ENCODE data around the gene RCN1. TPM values are rescaled to one million over a fixed set of nuclear protein-coding genes. Genes with fewer than 3 reads are reported as not detected.

The RCN1 gene
- total and polyA plus RNA-seq, 4 donors: 35.9 to 58.1 (median 46.4) TPM

GRCh38 chr11:32052215-32052614 lies 38.7 kb upstream of the RCN1 start:
- Histone ChIP-seq H3K27ac (ENCODE audit: low read depth in 1 of 2, low read length in 2 of 2) (no peak overlapping the region), H3K27me3 (ENCODE audit: control insufficient read depth in 4 of 4, insufficient read depth in 4 of 4, low read length in 3 of 4) (no peaks in the 10 kb centered on the region), H3K4me1 (ENCODE audit: control insufficient read depth in 4 of 4, insufficient read depth in 4 of 4, low read length in 3 of 4) (no peaks in the 10 kb centered on the region), H3K4me3 (ENCODE audit: low read depth in 1 of 3, low read length in 3 of 3) (no peak overlapping the region), H3K36me3 (ENCODE audit: control insufficient read depth in 4 of 4, insufficient read depth in 3 of 4, low read depth in 1 of 4, low read length in 3 of 4) (no peaks in the 10 kb centered on the region), H3K9ac (ENCODE audit: low read depth in 1 of 2, low read length in 2 of 2) (no peak overlapping the region), H3K9me3 (ENCODE audit: control insufficient read depth in 4 of 4, low read length in 3 of 4) (no peaks in the 10 kb centered on the region)
- 20% methylated on average over 6 of the region's 6 CpGs for WGBS
- peak; percentile 42 for DNase-seq (ENCODE audit: low spot score)
- TF ChIP-seq FOXA2 (IDR thresholded peaks at IDR 0.05) (no peak), RAD21 (IDR thresholded peaks at IDR 0.05) (peak; percentile 89 to 95)
- TF ChIP-seq, protein P1, sequence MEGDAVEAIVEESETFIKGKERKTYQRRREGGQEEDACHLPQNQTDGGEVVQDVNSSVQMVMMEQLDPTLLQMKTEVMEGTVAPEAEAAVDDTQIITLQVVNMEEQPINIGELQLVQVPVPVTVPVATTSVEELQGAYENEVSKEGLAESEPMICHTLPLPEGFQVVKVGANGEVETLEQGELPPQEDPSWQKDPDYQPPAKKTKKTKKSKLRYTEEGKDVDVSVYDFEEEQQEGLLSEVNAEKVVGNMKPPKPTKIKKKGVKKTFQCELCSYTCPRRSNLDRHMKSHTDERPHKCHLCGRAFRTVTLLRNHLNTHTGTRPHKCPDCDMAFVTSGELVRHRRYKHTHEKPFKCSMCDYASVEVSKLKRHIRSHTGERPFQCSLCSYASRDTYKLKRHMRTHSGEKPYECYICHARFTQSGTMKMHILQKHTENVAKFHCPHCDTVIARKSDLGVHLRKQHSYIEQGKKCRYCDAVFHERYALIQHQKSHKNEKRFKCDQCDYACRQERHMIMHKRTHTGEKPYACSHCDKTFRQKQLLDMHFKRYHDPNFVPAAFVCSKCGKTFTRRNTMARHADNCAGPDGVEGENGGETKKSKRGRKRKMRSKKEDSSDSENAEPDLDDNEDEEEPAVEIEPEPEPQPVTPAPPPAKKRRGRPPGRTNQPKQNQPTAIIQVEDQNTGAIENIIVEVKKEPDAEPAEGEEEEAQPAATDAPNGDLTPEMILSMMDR (IDR thresholded peaks at IDR 0.05; ENCODE audit: low read depth, low read length, missing input control): peak; percentile 76

DNA sequence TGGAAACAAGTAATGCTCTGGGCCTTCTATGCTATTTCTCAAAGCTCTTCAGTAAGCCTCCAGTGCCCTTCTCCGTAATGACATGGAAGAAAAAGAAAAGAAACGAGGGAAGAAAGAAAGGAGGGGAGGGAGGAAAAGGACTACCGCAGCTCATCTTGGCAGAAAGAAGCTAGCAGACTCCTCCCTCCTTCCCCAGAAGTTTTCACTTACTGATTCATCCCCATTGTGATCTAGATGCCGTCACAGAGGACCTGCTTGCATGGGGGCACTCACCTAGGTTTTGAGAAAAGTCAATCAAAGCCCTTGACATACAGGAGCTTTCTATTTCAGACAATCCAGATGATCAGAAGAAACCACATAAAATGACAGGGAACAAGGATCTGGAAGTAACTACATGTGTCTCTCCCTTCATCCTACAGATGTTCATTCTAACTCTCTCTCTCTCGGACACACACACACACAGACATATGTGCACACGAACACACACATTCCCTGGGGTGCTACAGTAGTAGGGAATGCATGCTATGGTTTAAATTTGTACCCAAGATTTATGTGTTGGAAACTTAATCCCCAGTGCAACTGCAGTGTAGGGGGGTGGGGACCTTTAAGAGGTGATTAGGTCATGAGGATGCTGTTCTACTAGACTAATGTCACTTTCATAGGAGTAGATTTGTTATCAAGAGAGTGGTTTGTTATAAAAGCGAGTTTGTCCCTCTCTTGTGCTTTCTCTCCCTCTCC lies 37.6 kb upstream of the RCN1 start:
- no peak overlapping the region for H3K27ac ChIP-seq (ENCODE audit: low read depth in 1 of 2, low read length in 2 of 2)
- TF ChIP-seq, protein P2, sequence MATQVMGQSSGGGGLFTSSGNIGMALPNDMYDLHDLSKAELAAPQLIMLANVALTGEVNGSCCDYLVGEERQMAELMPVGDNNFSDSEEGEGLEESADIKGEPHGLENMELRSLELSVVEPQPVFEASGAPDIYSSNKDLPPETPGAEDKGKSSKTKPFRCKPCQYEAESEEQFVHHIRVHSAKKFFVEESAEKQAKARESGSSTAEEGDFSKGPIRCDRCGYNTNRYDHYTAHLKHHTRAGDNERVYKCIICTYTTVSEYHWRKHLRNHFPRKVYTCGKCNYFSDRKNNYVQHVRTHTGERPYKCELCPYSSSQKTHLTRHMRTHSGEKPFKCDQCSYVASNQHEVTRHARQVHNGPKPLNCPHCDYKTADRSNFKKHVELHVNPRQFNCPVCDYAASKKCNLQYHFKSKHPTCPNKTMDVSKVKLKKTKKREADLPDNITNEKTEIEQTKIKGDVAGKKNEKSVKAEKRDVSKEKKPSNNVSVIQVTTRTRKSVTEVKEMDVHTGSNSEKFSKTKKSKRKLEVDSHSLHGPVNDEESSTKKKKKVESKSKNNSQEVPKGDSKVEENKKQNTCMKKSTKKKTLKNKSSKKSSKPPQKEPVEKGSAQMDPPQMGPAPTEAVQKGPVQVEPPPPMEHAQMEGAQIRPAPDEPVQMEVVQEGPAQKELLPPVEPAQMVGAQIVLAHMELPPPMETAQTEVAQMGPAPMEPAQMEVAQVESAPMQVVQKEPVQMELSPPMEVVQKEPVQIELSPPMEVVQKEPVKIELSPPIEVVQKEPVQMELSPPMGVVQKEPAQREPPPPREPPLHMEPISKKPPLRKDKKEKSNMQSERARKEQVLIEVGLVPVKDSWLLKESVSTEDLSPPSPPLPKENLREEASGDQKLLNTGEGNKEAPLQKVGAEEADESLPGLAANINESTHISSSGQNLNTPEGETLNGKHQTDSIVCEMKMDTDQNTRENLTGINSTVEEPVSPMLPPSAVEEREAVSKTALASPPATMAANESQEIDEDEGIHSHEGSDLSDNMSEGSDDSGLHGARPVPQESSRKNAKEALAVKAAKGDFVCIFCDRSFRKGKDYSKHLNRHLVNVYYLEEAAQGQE (IDR thresholded peaks at IDR 0.05): no peak
- TF ChIP-seq, protein P3, sequence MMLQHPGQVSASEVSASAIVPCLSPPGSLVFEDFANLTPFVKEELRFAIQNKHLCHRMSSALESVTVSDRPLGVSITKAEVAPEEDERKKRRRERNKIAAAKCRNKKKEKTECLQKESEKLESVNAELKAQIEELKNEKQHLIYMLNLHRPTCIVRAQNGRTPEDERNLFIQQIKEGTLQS (IDR thresholded peaks at IDR 0.05): no peak
- TF ChIP-seq SP1 (IDR thresholded peaks at IDR 0.05): no peak
- no peak for TF ChIP-seq GABPA (IDR thresholded peaks at IDR 0.05 in 1 of 2, conservative IDR thresholded peaks at IDR 0.05 in 1 of 2)
- no peak for TF ChIP-seq EGR1 (IDR thresholded peaks at IDR 0.05; ENCODE audit: low read depth in 2 of 2)
- no peak for TF ChIP-seq FOXA2 (IDR thresholded peaks at IDR 0.05)
- TF ChIP-seq HNF4A (conservative IDR thresholded peaks at IDR 0.05): no peak
- no peak for TF ChIP-seq ZBTB33 (IDR thresholded peaks at IDR 0.05)
- WGBS: 75% methylated on average over 7 of the region's 7 CpGs

More for the DNA sequence above, 37.6 kb upstream of the RCN1 start:
- H3K9me3 ChIP-seq (ENCODE audit: control insufficient read depth in 4 of 4, low read length in 3 of 4): no peaks in the 10 kb centered on the region
- H3K4me1 ChIP-seq (ENCODE audit: control insufficient read depth in 4 of 4, insufficient read depth in 4 of 4, low read length in 3 of 4): no peaks in the 10 kb centered on the region
- DNase-seq (ENCODE audit: low spot score): no peak
- H3K4me3 ChIP-seq (ENCODE audit: low read depth in 1 of 3, low read length in 3 of 3): no peak overlapping the region
- H3K27me3 ChIP-seq (ENCODE audit: control insufficient read depth in 4 of 4, insufficient read depth in 4 of 4, low read length in 3 of 4): no peaks in the 10 kb centered on the region
- H3K36me3 ChIP-seq (ENCODE audit: control insufficient read depth in 4 of 4, insufficient read depth in 3 of 4, low read depth in 1 of 4, low read length in 3 of 4): no peaks in the 10 kb centered on the region
- no peak overlapping the region for H3K9ac ChIP-seq (ENCODE audit: low read depth in 1 of 2, low read length in 2 of 2)
